Calu3 (cell line): Measurements from ENCODE around the gene PRELID3B. TPM values are rescaled to one million over a fixed set of nuclear protein-coding genes. Genes with fewer than 3 reads are reported as not detected.

Experiments
- BruUV-seq: library from RNA; stranded (reverse); fragments of 400-500 nt; replicated peaks from 2 replicates; lab custom pipeline; 2021; lab: Mats Ljungman, UMichigan
- CTCF ChIA-PET: fragments of 300-600 bp; sonication (Branson Sonifier 250); formaldehyde crosslinking; loops from one replicate; lab custom pipeline; 2022; ENCODE audit warnings: antibody characterized with exemption; lab: Charles Lee
- DNase-seq: peaks from one replicate; pipeline ENCODE4 v3.0.0; 2022
- H3K27ac Mint-ChIP-seq: one replicate; pipeline ENCODE4 v1.8.0; 2022; ENCODE audit warnings: mixed read lengths; ENCODE audit not compliant: unreplicated experiment
- H3K27me3 Mint-ChIP-seq: one replicate; pipeline ENCODE4 v1.8.0; 2022; ENCODE audit warnings: mixed read lengths; ENCODE audit not compliant: unreplicated experiment
- H3K36me3 Mint-ChIP-seq: one replicate; pipeline ENCODE4 v1.8.0; 2022; ENCODE audit warnings: mild to moderate bottlenecking, moderate library complexity, mixed read lengths; ENCODE audit not compliant: insufficient read depth, unreplicated experiment
- H3K4me1 Mint-ChIP-seq: one replicate; pipeline ENCODE4 v1.8.0; 2022; ENCODE audit warnings: mild to moderate bottlenecking, low read depth, mixed read lengths; ENCODE audit not compliant: unreplicated experiment
- H3K4me3 Mint-ChIP-seq: one replicate; pipeline ENCODE4 v1.8.0; 2022; ENCODE audit warnings: mild to moderate bottlenecking, low read depth, moderate library complexity, mixed read lengths; ENCODE audit not compliant: unreplicated experiment
- H3K9me3 Mint-ChIP-seq: one replicate; pipeline ENCODE4 v1.8.0; 2022; ENCODE audit warnings: low read depth, mixed read lengths; ENCODE audit not compliant: unreplicated experiment
- CTCF ChIP-seq: fragments of 200-600 bp; IDR thresholded peaks from one replicate; pipeline ENCODE4 v1.8.0; 2022; ENCODE audit warnings: antibody characterized with exemption; ENCODE audit not compliant: unreplicated experiment
- intact Hi-C: fragments of 100-400 bp; cut with micrococcal nuclease; formaldehyde crosslinking; loops from one replicate; pipeline ENCODE4 v1.10.0; 2022; ENCODE audit not compliant: unreplicated experiment
- total RNA-seq: library from RNA; stranded (reverse); gene quantifications from 2 replicates; pipeline ENCODE4 v1.2.3, GENCODE V29; 2022

The PRELID3B gene
- total RNA-seq, 1 experiment from 2014 or later = 136 TPM

- no peaks in the 10 kb centered on the region for H3K4me1 Mint-ChIP-seq
- TF ChIP-seq CTCF = no peak
- CTCF ChIA-PET = interaction anchor here (0.7 kb wide), 1 partner anchor 11 kb away, joined by 3 read pairs; no protein-coding TSS in a partner anchor
- H3K4me3 Mint-ChIP-seq = no peak overlapping the region
- no peak for DNase-seq
- no peak overlapping the region for H3K27ac Mint-ChIP-seq
- intact Hi-C loops = no loop called here
- BruUV-seq = no TSS peak
- peaks cover 85% of the 10 kb centered on the region for H3K27me3 Mint-ChIP-seq
- H3K36me3 Mint-ChIP-seq = no peaks in the 10 kb centered on the region
- no peaks in the 10 kb centered on the region for H3K9me3 Mint-ChIP-seq
Measured at GRCh38 chr20:59084041-59084850, 41.7 kb upstream of the PRELID3B start.

GRCh38 chr20:59082981-59083380, 40.4 kb upstream of the PRELID3B start:
- Mint-ChIP-seq H3K27ac (no peak overlapping the region), H3K4me3 (no peak overlapping the region)

GRCh38 chr20:59082077-59082740, 39.6 kb upstream of the PRELID3B start:
- H3K27ac Mint-ChIP-seq = no peak overlapping the region
- peak; percentile 46 for TF ChIP-seq CTCF
- H3K27me3 Mint-ChIP-seq = peaks cover 93% of the 10 kb centered on the region
- H3K4me1 Mint-ChIP-seq = no peaks in the 10 kb centered on the region
- H3K36me3 Mint-ChIP-seq = no peaks in the 10 kb centered on the region
- CTCF ChIA-PET = interaction anchor here (0.6 to 1.3 kb wide), 4 partner anchors 15 to 423 kb away, joined by 3 to 6 read pairs (median 4); no protein-coding TSS in a partner anchor
- intact Hi-C loops = no loop called here
- no peak overlapping the region for H3K4me3 Mint-ChIP-seq
- H3K9me3 Mint-ChIP-seq = no peaks in the 10 kb centered on the region
- no peak for DNase-seq
- BruUV-seq = no TSS peak

More at GRCh38 chr20:59082981-59083380, 40.4 kb upstream of the PRELID3B start:
- BruUV-seq = no TSS peak
- Mint-ChIP-seq H3K27me3 (peaks cover 86% of the 10 kb centered on the region), H3K9me3 (no peaks in the 10 kb centered on the region), H3K4me1 (no peaks in the 10 kb centered on the region), H3K36me3 (no peaks in the 10 kb centered on the region)
- TF ChIP-seq CTCF = no peak
- CTCF ChIA-PET = interaction anchor here (1.3 kb wide), 1 partner anchor 215 kb away, joined by 6 read pairs; no protein-coding TSS in a partner anchor
- intact Hi-C loops = no loop called here
- DNase-seq = no peak

- Mint-ChIP-seq H3K27ac (no peak overlapping the region), H3K9me3 (no peaks in the 10 kb centered on the region), H3K4me1 (no peaks in the 10 kb centered on the region), H3K4me3 (no peak overlapping the region), H3K27me3 (peaks cover 93% of the 10 kb centered on the region), H3K36me3 (no peaks in the 10 kb centered on the region)
- no peak for TF ChIP-seq CTCF
- CTCF ChIA-PET = no interaction called here
- no TSS peak for BruUV-seq
- no peak for DNase-seq
- intact Hi-C loops = no loop called here
Measured at GRCh38 chr20:59081036-59081435, 38.5 kb upstream of the PRELID3B start.
